Measurements from ENCODE around the gene PLA2G3. TPM values are rescaled to one million over a fixed set of nuclear protein-coding genes. Genes with fewer than 3 reads are reported as not detected.

Gene PLA2G3
- total and polyA plus RNA-seq, 7 donors = not detected

DNA sequence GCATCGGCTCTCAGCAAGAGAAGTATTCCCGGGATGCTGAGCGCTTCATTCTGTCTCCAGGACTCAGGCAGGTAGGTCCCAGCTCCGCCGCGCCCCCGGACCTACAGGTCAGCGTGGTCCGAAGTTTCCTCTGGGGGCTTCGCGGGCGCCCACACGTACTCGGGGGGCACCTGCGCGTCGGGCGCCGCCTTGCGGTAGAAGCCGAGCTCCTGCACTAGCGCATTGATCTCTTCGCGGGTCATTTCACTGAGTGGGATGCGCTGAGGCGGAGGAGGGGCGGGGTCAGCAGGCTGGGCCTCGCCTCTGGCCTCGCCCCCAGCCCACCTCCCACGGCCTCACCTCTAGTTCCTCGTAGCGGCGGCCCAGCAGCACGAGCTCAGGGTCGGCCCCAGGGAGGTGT is 35.4 kb downstream of the PLA2G3 start:
- WGBS, 3 donors = 56 to 62% (median 59%) methylated on average over 35 of the region's 35 CpGs
- H3K27me3 ChIP-seq (ENCODE audit: insufficient read depth in 3 of 3, low read length in 2 of 3) = no peaks in the 10 kb centered on the region
- no peaks in the 10 kb centered on the region for H3K9me3 ChIP-seq
- intact Hi-C loops (cut with DNase I) = loop anchor here (5.0 to 10.0 kb wide), 3 partner anchors 42 to 170 kb away; no protein-coding TSS in a partner anchor
- TF ChIP-seq, protein P1, sequence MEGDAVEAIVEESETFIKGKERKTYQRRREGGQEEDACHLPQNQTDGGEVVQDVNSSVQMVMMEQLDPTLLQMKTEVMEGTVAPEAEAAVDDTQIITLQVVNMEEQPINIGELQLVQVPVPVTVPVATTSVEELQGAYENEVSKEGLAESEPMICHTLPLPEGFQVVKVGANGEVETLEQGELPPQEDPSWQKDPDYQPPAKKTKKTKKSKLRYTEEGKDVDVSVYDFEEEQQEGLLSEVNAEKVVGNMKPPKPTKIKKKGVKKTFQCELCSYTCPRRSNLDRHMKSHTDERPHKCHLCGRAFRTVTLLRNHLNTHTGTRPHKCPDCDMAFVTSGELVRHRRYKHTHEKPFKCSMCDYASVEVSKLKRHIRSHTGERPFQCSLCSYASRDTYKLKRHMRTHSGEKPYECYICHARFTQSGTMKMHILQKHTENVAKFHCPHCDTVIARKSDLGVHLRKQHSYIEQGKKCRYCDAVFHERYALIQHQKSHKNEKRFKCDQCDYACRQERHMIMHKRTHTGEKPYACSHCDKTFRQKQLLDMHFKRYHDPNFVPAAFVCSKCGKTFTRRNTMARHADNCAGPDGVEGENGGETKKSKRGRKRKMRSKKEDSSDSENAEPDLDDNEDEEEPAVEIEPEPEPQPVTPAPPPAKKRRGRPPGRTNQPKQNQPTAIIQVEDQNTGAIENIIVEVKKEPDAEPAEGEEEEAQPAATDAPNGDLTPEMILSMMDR (IDR thresholded peaks at IDR 0.05) = peak; percentile 7
- no peak overlapping the region for H3K4me3 ChIP-seq
- peaks cover 0 to 39% of the 10 kb centered on the region in 2 donors for H3K36me3 ChIP-seq (ENCODE audit: insufficient read depth in 1 of 2, low read depth in 1 of 2)
- H3K27ac ChIP-seq = peak overlapping the region; percentile 89
- ATAC-seq = no peak
- DNase-seq = no peak
- peaks cover 32% of the 10 kb centered on the region for H3K4me1 ChIP-seq

DNA sequence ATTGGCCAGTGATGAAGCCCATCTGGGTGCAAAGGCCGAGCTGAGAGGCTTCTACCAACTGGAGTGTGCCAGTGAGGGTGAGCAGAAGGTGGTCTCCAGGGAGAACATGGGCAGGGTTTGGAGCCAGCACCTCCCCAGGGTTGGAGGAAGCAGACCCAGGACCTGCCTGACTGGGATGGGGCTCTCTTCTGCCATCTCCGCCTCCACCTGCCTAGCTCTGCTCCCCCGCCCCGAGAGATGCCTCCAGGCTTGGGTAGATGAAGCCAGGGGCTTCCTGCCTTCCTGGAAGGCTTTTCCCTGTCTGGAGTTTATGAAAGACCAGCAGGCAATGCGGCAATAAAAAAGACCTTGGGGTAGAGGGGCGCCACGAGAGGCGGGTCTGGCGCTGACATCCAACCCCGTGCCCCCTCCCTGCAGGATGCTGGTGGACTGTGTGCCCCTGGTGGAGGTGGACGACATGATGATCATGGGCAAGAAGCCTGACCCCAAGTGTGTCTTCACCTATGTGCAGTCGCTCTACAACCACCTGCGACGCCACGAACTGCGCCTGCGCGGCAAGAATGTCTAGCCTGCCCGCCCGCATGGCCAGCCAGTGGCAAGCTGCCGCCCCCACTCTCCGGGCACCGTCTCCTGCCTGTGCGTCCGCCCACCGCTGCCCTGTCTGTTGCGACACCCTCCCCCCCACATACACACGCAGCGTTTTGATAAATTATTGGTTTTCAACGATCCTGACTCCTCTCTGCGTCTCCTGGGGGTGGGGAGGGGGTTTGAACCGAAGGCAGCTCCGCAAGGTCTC is 36.2 kb downstream of the PLA2G3 start:
- intact Hi-C loops (cut with DNase I) = loop anchor here in 1 of 2 donors (10.0 kb wide), 1 partner anchor 171 kb away; no protein-coding TSS in a partner anchor

GRCh38 chr22:31103111-31103510 is 37.2 kb downstream of the PLA2G3 start:
- Histone ChIP-seq H3K27ac (peak overlapping the region; percentile 86), H3K4me1 (peaks cover 43% of the 10 kb centered on the region), H3K9me3 (no peaks in the 10 kb centered on the region), H3K36me3 (ENCODE audit: insufficient read depth in 1 of 2, low read depth in 1 of 2) (peaks cover 0 to 57% of the 10 kb centered on the region in 2 donors), H3K27me3 (ENCODE audit: insufficient read depth in 3 of 3, low read length in 2 of 3) (no peaks in the 10 kb centered on the region), H3K4me3 (no peak overlapping the region)
- ATAC-seq (no peak), DNase-seq (no peak)
- intact Hi-C loops (cut with DNase I) = loop anchor here in 1 of 2 donors (10.0 kb wide), 1 partner anchor 172 kb away; no protein-coding TSS in a partner anchor
- TF ChIP-seq, protein P1 (IDR thresholded peaks at IDR 0.05) = no peak
- 70 to 93% (median 91%) methylated on average over 2 of the region's 2 CpGs for WGBS, 3 donors

More for the DNA sequence above, 36.2 kb downstream of the PLA2G3 start:
- no peak overlapping the region for H3K4me3 ChIP-seq
- H3K36me3 ChIP-seq (ENCODE audit: insufficient read depth in 1 of 2, low read depth in 1 of 2) = peaks cover 0 to 47% of the 10 kb centered on the region in 2 donors
- H3K27ac ChIP-seq = peak overlapping the region; percentile 86
- H3K27me3 ChIP-seq (ENCODE audit: insufficient read depth in 3 of 3, low read length in 2 of 3) = no peaks in the 10 kb centered on the region
- ATAC-seq = no peak
- WGBS, 3 donors = 70 to 82% (median 73%) methylated on average over 33 of the region's 33 CpGs
- peaks cover 39% of the 10 kb centered on the region for H3K4me1 ChIP-seq
- TF ChIP-seq, protein P1 (IDR thresholded peaks at IDR 0.05) = no peak
- no peaks in the 10 kb centered on the region for H3K9me3 ChIP-seq
- no peak for DNase-seq

DNA sequence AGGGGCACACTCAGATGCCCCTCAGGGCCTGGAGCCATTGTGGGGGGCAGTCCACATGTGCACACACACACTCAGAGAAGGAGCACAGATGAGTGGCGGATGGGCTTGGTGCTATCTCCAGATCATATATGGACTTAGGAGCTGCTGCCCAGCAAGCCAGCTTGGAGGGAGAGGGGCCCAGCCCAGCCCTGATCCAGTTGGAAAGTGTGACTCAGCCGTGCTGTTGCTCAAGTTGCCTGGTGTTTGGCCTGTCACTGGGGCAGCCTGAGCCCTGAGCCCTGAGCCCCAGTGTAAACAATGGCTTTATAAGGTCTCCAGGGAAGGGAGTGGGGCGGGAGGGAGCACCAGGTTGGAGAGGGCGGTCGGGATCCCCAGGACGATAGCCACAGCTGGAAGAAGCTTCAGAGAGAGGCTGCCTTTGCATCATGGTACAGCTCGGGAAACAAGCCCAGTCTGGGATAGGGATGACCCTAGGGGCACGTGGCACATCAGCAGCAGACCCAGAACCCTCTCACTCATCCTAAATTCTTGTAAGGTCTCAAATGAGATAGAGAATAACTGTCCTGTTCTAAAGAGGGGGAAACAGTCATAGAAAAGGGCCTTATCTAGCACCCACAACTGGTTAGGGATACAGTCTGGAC is 37.7 kb downstream of the PLA2G3 start:
- peaks cover 45% of the 10 kb centered on the region for H3K4me1 ChIP-seq
- ATAC-seq = peak; percentile 82 to 87 (median 84)
- no peaks in the 10 kb centered on the region for H3K27me3 ChIP-seq (ENCODE audit: insufficient read depth in 3 of 3, low read length in 2 of 3)
- DNase-seq = peak; percentile 89 to 94
- 26 to 53% (median 35%) methylated on average over 8 of the region's 8 CpGs for WGBS, 3 donors
- TF ChIP-seq, protein P1 (IDR thresholded peaks at IDR 0.05) = no peak
- H3K27ac ChIP-seq = peak overlapping the region; percentile 86
- peaks cover 0 to 62% of the 10 kb centered on the region in 2 donors for H3K36me3 ChIP-seq (ENCODE audit: insufficient read depth in 1 of 2, low read depth in 1 of 2)
- H3K9me3 ChIP-seq = no peaks in the 10 kb centered on the region
- no peak overlapping the region for H3K4me3 ChIP-seq
- intact Hi-C loops (cut with DNase I) = loop anchor here in 1 of 2 donors (10.0 kb wide), 1 partner anchor 172 kb away; no protein-coding TSS in a partner anchor
